Fibroblast of villous mesenchyme (primary cell): ENCODE measurements around the gene ZNF646. TPM values are rescaled to one million over a fixed set of nuclear protein-coding genes. Genes with fewer than 3 reads are reported as not detected.

ENCODE experiments used
- DNase-seq: peaks from one replicate; pipeline ENCODE4 v3.0.0-alpha.2; 2010; ENCODE audit warnings: low read depth
- H3K4me3 ChIP-seq: 2 replicates; pipeline ENCODE4 v1.5.1; 2011; ENCODE audit warnings: low read depth, mild to moderate bottlenecking, low read length
- CTCF ChIP-seq: IDR thresholded peaks from 2 replicates; pipeline ENCODE4 v1.5.1; 2012; ENCODE audit warnings: low read depth, mild to moderate bottlenecking, low read length; ENCODE audit not compliant: insufficient read depth
- total RNA-seq: library from RNA; depleted of rRNA; stranded (reverse); fragments of >200 nt; gene quantifications from 2 replicates; pipeline ENCODE4 v1.2.3, GENCODE V29; 2012

ZNF646 gene
- total RNA-seq, 1 donor = 13.4 TPM

- TF ChIP-seq CTCF = no peak
- no peak for DNase-seq
- no peak overlapping the region for H3K4me3 ChIP-seq
Measured at GRCh38 chr16:31131841-31132271, 57.6 kb downstream of the ZNF646 start.

- no peak overlapping the region for H3K4me3 ChIP-seq
- DNase-seq = no peak
- no peak for TF ChIP-seq CTCF
Measured at GRCh38 chr16:31132303-31132979, 58.2 kb downstream of the ZNF646 start.

GRCh38 chr16:31133046-31133501, 58.9 kb downstream of the ZNF646 start:
- TF ChIP-seq CTCF = no peak
- H3K4me3 ChIP-seq = no peak overlapping the region
- DNase-seq = no peak

Other genes starting within 250 kb of the ZNF646 start
- 35.0 and 51.2 TPM in 2 replicates for gene BCL7C, start 180.3 kb upstream of the ZNF646 start, total RNA-seq
- 3.2 and 3.5 TPM in 2 replicates for gene CTF1, start 177.8 kb upstream of the ZNF646 start, total RNA-seq
- 26.8 and 29.3 TPM in 2 replicates for gene FBXL19, start 150.8 kb upstream of the ZNF646 start, total RNA-seq
- gene ORAI3, start 125.4 kb upstream of the ZNF646 start, total RNA-seq = 43.6 and 45.7 TPM in 2 replicates
- 3.5 and 8.1 TPM in 2 replicates for gene SETD1A, start 116.7 kb upstream of the ZNF646 start, total RNA-seq
- gene HSD3B7, start 89.2 kb upstream of the ZNF646 start, total RNA-seq = 24.8 and 26.8 TPM in 2 replicates
- gene STX1B, start 63.8 kb upstream of the ZNF646 start, total RNA-seq = 2.2 and 2.6 TPM in 2 replicates
- 15.5 and 24.2 TPM in 2 replicates for gene STX4, start 40.9 kb upstream of the ZNF646 start, total RNA-seq
- 16.0 and 27.1 TPM in 2 replicates for gene ZNF668, start 182 bp upstream of the ZNF646 start, total RNA-seq
- 1.7 and 1.9 TPM in 2 replicates for gene PRSS53, start 14.5 kb downstream of the ZNF646 start, total RNA-seq
- gene VKORC1, start 20.4 kb downstream of the ZNF646 start, total RNA-seq = 68.2 and 76.0 TPM in 2 replicates
- gene BCKDK, start 34.0 kb downstream of the ZNF646 start, total RNA-seq = 28.1 and 34.1 TPM in 2 replicates
- 23.8 and 24.6 TPM in 2 replicates for gene KAT8, start 43.2 kb downstream of the ZNF646 start, total RNA-seq
- gene PRSS8, start 61.3 kb downstream of the ZNF646 start, total RNA-seq = under 0.01 TPM in 1 of 2 replicates, not detected in the other
- under 0.01 and 0.32 TPM in 2 replicates for gene PRSS36, start 75.6 kb downstream of the ZNF646 start, total RNA-seq
- gene FUS, start 105.7 kb downstream of the ZNF646 start, total RNA-seq = 47.4 and 54.4 TPM in 2 replicates
- gene PYCARD, start 128.3 kb downstream of the ZNF646 start, total RNA-seq = 85.9 and 176 TPM in 2 replicates
- not detected in 2 replicates for gene TRIM72, start 139.7 kb downstream of the ZNF646 start, total RNA-seq
- not detected in 2 replicates for gene PYDC1, start 142.7 kb downstream of the ZNF646 start, total RNA-seq
- gene ITGAM, start 185.6 kb downstream of the ZNF646 start, total RNA-seq = not detected in 2 replicates